HCT116 (cell line): ENCODE results near the gene IBA57. TPM values are rescaled to one million over a fixed set of nuclear protein-coding genes. Genes with fewer than 3 reads are reported as not detected.

Experiments
- ATAC-seq: fragments of 200-7000 bp; cut with Tn5 transposase; 2 replicates; pipeline ENCODE4 v1.9.1; 2020; ENCODE audit warnings: mild to moderate bottlenecking, moderate library complexity
- BruUV-seq: library from RNA; stranded (reverse); fragments of 400-500 nt; replicated peaks from 2 replicates; lab custom pipeline; 2021; lab: Mats Ljungman, UMichigan
- CTCF ChIA-PET: fragments of 300-600 bp; sonication (Branson Sonifier 250); formaldehyde crosslinking; loops from one replicate; lab custom pipeline; 2021; ENCODE audit warnings: antibody characterized with exemption; lab: Charles Lee
- POLR2A ChIA-PET: fragments of 300-600, 350-600 bp; sonication (Branson Sonifier 250); formaldehyde crosslinking; loops from one replicate; lab custom pipeline; 2021; ENCODE audit warnings: antibody characterized with exemption; lab: Charles Lee
- RAD21 ChIA-PET, 2 experiments: fragments of 300-600 bp; sonication (Branson Sonifier 250); formaldehyde crosslinking; loops; one replicate each; lab custom pipeline; 2023; ENCODE audit warnings: low total read pairs in 2 of 2; ENCODE audit not compliant: uncharacterized antibody in 2 of 2, unreplicated experiment in 2 of 2, low non-redundant PET in 1 of 2; lab: Charles Lee
- DNase-seq: peaks from one replicate; pipeline ENCODE4 v3.0.0-alpha.2; 2010; ENCODE audit warnings: low read depth, low spot score
- H2AFZ ChIP-seq: fragments of 200-600 bp; shearing (Covaris generic), sonication (generic); 2 replicates; pipeline ENCODE4 v1.6.1; 2017; ENCODE audit warnings: low read depth, mixed run types, mixed read lengths, antibody characterized with exemption, low read length; ENCODE audit not compliant: poor library complexity, severe bottlenecking
- H3K27ac ChIP-seq: 2 replicates; pipeline ENCODE4 v1.5.1; 2012; ENCODE audit warnings: low read depth, low read length
- H3K27me3 ChIP-seq: fragments of 200-600 bp; sonication (generic); 2 replicates; pipeline ENCODE4 v1.6.1; 2016; ENCODE audit warnings: mixed run types, low read length, mixed read lengths; ENCODE audit not compliant: insufficient read depth
- H3K36me3 ChIP-seq, 2 experiments: fragments of 200-500 bp in 1 of 2; fragments of 200-600 bp in 1 of 2; sonication (Bioruptor generic) in 1 of 2; sonication (generic) in 1 of 2; 2 replicates each; pipeline versions ENCODE4 v1.5.1 to v1.6.1; 2014 to 2016; ENCODE audit warnings: low read length in 2 of 2, inconsistent platforms in 1 of 2, mixed read lengths in 1 of 2, mixed run types in 1 of 2; ENCODE audit not compliant: insufficient read depth in 2 of 2, control insufficient read depth in 1 of 2
- H3K4me1 ChIP-seq, 2 experiments: fragments of 200-600 bp in 1 of 2; sonication (generic) in 1 of 2; 2 replicates each; pipeline versions ENCODE4 v1.5.1 to v1.6.1; 2012 to 2017; ENCODE audit warnings: low read length in 2 of 2, inconsistent platforms in 1 of 2, mild to moderate bottlenecking in 1 of 2, mixed read lengths in 1 of 2, mixed run types in 1 of 2, moderate library complexity in 1 of 2; ENCODE audit not compliant: insufficient read depth in 2 of 2, control insufficient read depth in 1 of 2
- H3K4me2 ChIP-seq: fragments of 200-600 bp; sonication (generic); 2 replicates; pipeline ENCODE4 v1.6.1; 2017; ENCODE audit warnings: mixed run types, low read length, mixed read lengths
- H3K4me3 ChIP-seq, 2 experiments: fragments of 200-600 bp in 1 of 2; sonication (generic) in 1 of 2; replicated peaks in 1 of 2; 2 replicates each; pipeline ENCODE4 v1.5.1; 2011 to 2016; ENCODE audit warnings: low read length in 2 of 2, control low read depth in 1 of 2, low read depth in 1 of 2, mild to moderate bottlenecking in 1 of 2, mixed read lengths in 1 of 2, mixed run types in 1 of 2
- H3K79me2 ChIP-seq: fragments of 200-600 bp; sonication (generic); 2 replicates; pipeline ENCODE4 v1.6.1; 2017; ENCODE audit warnings: mild to moderate bottlenecking, mixed run types, low read length, moderate library complexity, mixed read lengths; ENCODE audit not compliant: insufficient read depth
- H3K9ac ChIP-seq: fragments of 200-600 bp; sonication (generic); 2 replicates; pipeline ENCODE4 v1.6.1; 2016; ENCODE audit warnings: low read length, mixed read lengths
- H3K9me2 ChIP-seq: fragments of 200-600 bp; sonication (generic), shearing (Covaris generic); 2 replicates; pipeline ENCODE4 v1.6.1; 2017; ENCODE audit warnings: mixed run types, mild to moderate bottlenecking, moderate library complexity; ENCODE audit not compliant: insufficient read depth
- H3K9me3 ChIP-seq, 2 experiments: fragments of 200-500 bp in 1 of 2; fragments of 200-600 bp in 1 of 2; sonication (Bioruptor generic) in 1 of 2; sonication (generic) in 1 of 2; 2 replicates each; pipeline ENCODE4 v1.6.1; 2014 to 2017; ENCODE audit warnings: low read length in 2 of 2, mixed read lengths in 2 of 2, inconsistent platforms in 1 of 2, low read depth in 1 of 2, mild to moderate bottlenecking in 1 of 2, mixed run types in 1 of 2, moderate library complexity in 1 of 2; ENCODE audit not compliant: control insufficient read depth in 1 of 2, insufficient read depth in 1 of 2
- H4K20me1 ChIP-seq: fragments of 200-600 bp; sonication (generic), shearing (Covaris generic); 2 replicates; pipeline ENCODE4 v1.6.1; 2017; ENCODE audit warnings: mixed run types, mild to moderate bottlenecking, moderate library complexity; ENCODE audit not compliant: insufficient read depth
- ATF3 ChIP-seq: IDR thresholded peaks from 2 replicates; pipeline ENCODE4 v1.6.1; 2012
- CTCF ChIP-seq, 3 experiments: fragments of 200-600 bp in 1 of 3; sonication (generic) in 1 of 3; IDR thresholded peaks in 2 of 3; conservative IDR thresholded peaks in 1 of 3; 2 replicates each; pipeline ENCODE4 v1.5.1; 2012 to 2017; ENCODE audit warnings: low read depth in 2 of 3, low read length in 2 of 3, antibody characterized with exemption in 1 of 3, borderline replicate concordance in 1 of 3, control low read depth in 1 of 3, mild to moderate bottlenecking in 1 of 3, mixed read lengths in 1 of 3, mixed run types in 1 of 3, moderate library complexity in 1 of 3; ENCODE audit not compliant: insufficient read depth in 1 of 3
- ELF1 ChIP-seq: IDR thresholded peaks from 2 replicates; pipeline ENCODE4 v1.6.1; 2012; ENCODE audit warnings: low read depth, borderline replicate concordance
- EZH2 ChIP-seq: fragments of 200-600 bp; sonication (generic); IDR thresholded peaks from 2 replicates; pipeline ENCODE4 v1.6.1; 2017; ENCODE audit warnings: antibody characterized with exemption, mixed run types
- FOSL1 ChIP-seq: IDR thresholded peaks from 2 replicates; pipeline ENCODE4 v1.6.1; 2012; ENCODE audit warnings: low read depth
- JUND ChIP-seq: IDR thresholded peaks from 2 replicates; pipeline ENCODE4 v1.6.1; 2012
- MAX ChIP-seq: IDR thresholded peaks from 2 replicates; pipeline ENCODE4 v1.6.1; 2012
- POLR2A ChIP-seq: IDR thresholded peaks from 2 replicates; pipeline ENCODE4 v1.7.0; 2011; ENCODE audit warnings: borderline replicate concordance; ENCODE audit not compliant: insufficient read depth, insufficient read length; ENCODE audit errors: extremely low read depth
- POLR2AphosphoS5 ChIP-seq: IDR thresholded peaks from 2 replicates; pipeline ENCODE4 v1.6.1; 2011; ENCODE audit warnings: mild to moderate bottlenecking, low read depth, low read length, moderate library complexity
- REST ChIP-seq: IDR thresholded peaks from 2 replicates; pipeline ENCODE4 v1.6.1; 2012; ENCODE audit warnings: low read depth
- SIN3A ChIP-seq: IDR thresholded peaks from 2 replicates; pipeline ENCODE4 v1.6.1; 2012; ENCODE audit warnings: low read depth
- SRF ChIP-seq: IDR thresholded peaks from 2 replicates; pipeline ENCODE4 v1.6.1; 2012; ENCODE audit warnings: low read depth
- TCF7L2 ChIP-seq: IDR thresholded peaks from 2 replicates; pipeline ENCODE4 v1.7.0; 2011; ENCODE audit warnings: borderline replicate concordance, inconsistent platforms; ENCODE audit not compliant: insufficient read depth, insufficient read length; ENCODE audit errors: extremely low read depth
- intact Hi-C: fragments of 100-400 bp; cut with micrococcal nuclease; formaldehyde crosslinking; loops from 2 replicates; pipeline ENCODE4 v1.10.0; 2022
- total RNA-seq: library from RNA; stranded (reverse); gene quantifications from one replicate; pipeline ENCODE4 v1.2.1, GENCODE V29; 2021; ENCODE audit not compliant: unreplicated experiment

Gene IBA57
- total RNA-seq, 1 experiment from 2014 or later, result 11.6 TPM

GRCh38 chr1:228215663-228216116, 50.1 kb downstream of the IBA57 start:
- ChIA-PET CTCF (no interaction called here), POLR2A (no interaction called here), RAD21 (no interaction called here)
- intact Hi-C loops, result no loop called here
- no peak overlapping the region for H2AFZ ChIP-seq
- H4K20me1 ChIP-seq, result no peaks in the 10 kb centered on the region
- H3K27me3 ChIP-seq, result no peaks in the 10 kb centered on the region
- TF ChIP-seq ATF3 (no peak), CTCF (IDR thresholded peaks at IDR 0.05 in 2 of 3, conservative IDR thresholded peaks at IDR 0.05 in 1 of 3; ENCODE audit: borderline replicate concordance in 1 of 3, insufficient read depth in 1 of 3, low read depth in 2 of 3, low read length in 2 of 3) (no peak), SRF (no peak), POLR2AphosphoS5 (no peak), POLR2A (no peak), SIN3A (no peak), REST (no peak), ELF1 (no peak), TCF7L2 (no peak), MAX (no peak), JUND (no peak), EZH2 (no peak), FOSL1 (no peak)
- no peak for ATAC-seq
- H3K4me2 ChIP-seq, result no peak overlapping the region
- no peaks in the 10 kb centered on the region for H3K9me2 ChIP-seq
- H3K79me2 ChIP-seq, result no peaks in the 10 kb centered on the region
- H3K4me1 ChIP-seq, result peaks cover 4 to 17% of the 10 kb centered on the region in 2 experiments; a peak in 3 of 4 replicates
- H3K9ac ChIP-seq, result no peak overlapping the region
- H3K36me3 ChIP-seq, result no peaks in the 10 kb centered on the region; a peak in 1 of 4 replicates
- no peak overlapping the region for H3K27ac ChIP-seq
- no peaks in the 10 kb centered on the region for H3K9me3 ChIP-seq
- no peak overlapping the region for H3K4me3 ChIP-seq
- DNase-seq, result no peak
- no TSS peak for BruUV-seq
